Left ventricle myocardium inferior (tissue), 1 donor: ENCODE results near the gene MAPK8IP1. TPM values are rescaled to one million over a fixed set of nuclear protein-coding genes. Genes with fewer than 3 reads are reported as not detected.
A peak's percentile ranks its signal among the peaks of the same experiment; 100 is the strongest.

Source experiments
- DNase-seq: peaks from one replicate; pipeline ENCODE4 v3.0.0-alpha.2; 2020
- H3K27ac ChIP-seq: fragments of 200-600 bp; replicated peaks from 2 replicates; pipeline ENCODE4 v1.8.0; 2021
- H3K27me3 ChIP-seq: fragments of 200-600 bp; 2 replicates; pipeline ENCODE4 v1.8.0; 2021; ENCODE audit warnings: low read depth
- H3K36me3 ChIP-seq: fragments of 200-600 bp; 2 replicates; pipeline ENCODE4 v1.8.0; 2021
- H3K4me1 ChIP-seq: fragments of 200-600 bp; 2 replicates; pipeline ENCODE4 v1.8.0; 2021
- H3K4me3 ChIP-seq: fragments of 200-600 bp; 2 replicates; pipeline ENCODE4 v1.8.0; 2021; ENCODE audit warnings: mild to moderate bottlenecking, moderate library complexity
- H3K9me3 ChIP-seq: fragments of 200-600 bp; replicated peaks from 2 replicates; pipeline ENCODE4 v1.8.0; 2021
- intact Hi-C: fragments of 100-400 bp; cut with micrococcal nuclease; formaldehyde crosslinking; loops from one replicate; pipeline ENCODE4 v1.11.0; 2022
- total RNA-seq: library from RNA; stranded (reverse); fragmentation: NEBNext Ultra II Directional; extraction: Animal tissue kit (Norgen Biotek cat#: 25700); gene quantifications from one replicate; pipeline ENCODE4 v1.2.1, GENCODE V29; 2021
- TF ChIP-seq, protein P1 (sequence below): fragments of 200-600 bp; IDR thresholded peaks from 2 replicates; pipeline ENCODE4 v1.8.0; 2021; ENCODE audit warnings: antibody characterized with exemption, mild to moderate bottlenecking, borderline replicate concordance
- donor health status: DM: no; HTN: yes; CAD: no; lungs with severe emphysema.

The MAPK8IP1 gene
- total RNA-seq, 1 donor from 2014 or later = 4.6 TPM

DNA sequence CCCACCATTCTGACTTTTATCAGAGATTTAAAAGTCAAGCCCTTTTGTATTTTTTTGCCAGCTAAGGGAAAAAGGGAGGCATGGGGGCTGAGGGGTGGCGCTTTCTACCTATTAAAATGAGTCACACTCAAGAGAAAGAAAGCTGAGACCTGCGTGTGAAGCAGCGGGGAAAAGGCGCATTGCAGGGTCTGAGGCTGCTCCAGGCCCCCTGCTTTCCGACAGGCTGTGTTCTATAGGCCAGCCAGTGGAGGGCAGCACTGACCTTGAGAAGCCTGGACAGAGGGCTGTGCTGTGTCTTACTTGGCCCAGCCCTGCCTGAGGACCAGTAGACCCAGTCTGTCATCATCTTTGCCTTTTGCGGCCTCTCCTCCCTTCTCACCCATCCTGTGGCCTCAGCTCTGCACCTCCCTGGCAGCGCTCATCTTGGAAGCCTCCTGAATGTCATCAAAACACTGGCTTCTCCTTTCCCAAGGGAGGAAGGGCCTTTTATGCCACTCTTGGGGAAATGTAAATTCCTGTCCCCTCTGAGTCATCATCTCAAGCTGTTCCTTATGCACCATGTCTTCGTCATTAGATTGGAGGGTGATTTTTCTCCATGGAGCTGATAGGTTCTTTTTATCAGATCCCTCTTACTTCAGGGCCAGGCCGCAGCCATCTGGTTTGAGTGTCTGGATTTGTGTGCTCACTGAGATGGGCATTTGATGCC lies 12.6 kb upstream of the MAPK8IP1 start:
- DNase-seq = no peak
- H3K9me3 ChIP-seq = no peaks in the 10 kb centered on the region
- no peaks in the 10 kb centered on the region for H3K27me3 ChIP-seq
- H3K4me3 ChIP-seq = no peak overlapping the region
- peaks cover 16% of the 10 kb centered on the region for H3K4me1 ChIP-seq
- no peak overlapping the region for H3K27ac ChIP-seq
- H3K36me3 ChIP-seq = peaks cover 95% of the 10 kb centered on the region
- TF ChIP-seq, protein P1, sequence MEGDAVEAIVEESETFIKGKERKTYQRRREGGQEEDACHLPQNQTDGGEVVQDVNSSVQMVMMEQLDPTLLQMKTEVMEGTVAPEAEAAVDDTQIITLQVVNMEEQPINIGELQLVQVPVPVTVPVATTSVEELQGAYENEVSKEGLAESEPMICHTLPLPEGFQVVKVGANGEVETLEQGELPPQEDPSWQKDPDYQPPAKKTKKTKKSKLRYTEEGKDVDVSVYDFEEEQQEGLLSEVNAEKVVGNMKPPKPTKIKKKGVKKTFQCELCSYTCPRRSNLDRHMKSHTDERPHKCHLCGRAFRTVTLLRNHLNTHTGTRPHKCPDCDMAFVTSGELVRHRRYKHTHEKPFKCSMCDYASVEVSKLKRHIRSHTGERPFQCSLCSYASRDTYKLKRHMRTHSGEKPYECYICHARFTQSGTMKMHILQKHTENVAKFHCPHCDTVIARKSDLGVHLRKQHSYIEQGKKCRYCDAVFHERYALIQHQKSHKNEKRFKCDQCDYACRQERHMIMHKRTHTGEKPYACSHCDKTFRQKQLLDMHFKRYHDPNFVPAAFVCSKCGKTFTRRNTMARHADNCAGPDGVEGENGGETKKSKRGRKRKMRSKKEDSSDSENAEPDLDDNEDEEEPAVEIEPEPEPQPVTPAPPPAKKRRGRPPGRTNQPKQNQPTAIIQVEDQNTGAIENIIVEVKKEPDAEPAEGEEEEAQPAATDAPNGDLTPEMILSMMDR = peak; percentile 73
- intact Hi-C loops = no loop called here

DNA sequence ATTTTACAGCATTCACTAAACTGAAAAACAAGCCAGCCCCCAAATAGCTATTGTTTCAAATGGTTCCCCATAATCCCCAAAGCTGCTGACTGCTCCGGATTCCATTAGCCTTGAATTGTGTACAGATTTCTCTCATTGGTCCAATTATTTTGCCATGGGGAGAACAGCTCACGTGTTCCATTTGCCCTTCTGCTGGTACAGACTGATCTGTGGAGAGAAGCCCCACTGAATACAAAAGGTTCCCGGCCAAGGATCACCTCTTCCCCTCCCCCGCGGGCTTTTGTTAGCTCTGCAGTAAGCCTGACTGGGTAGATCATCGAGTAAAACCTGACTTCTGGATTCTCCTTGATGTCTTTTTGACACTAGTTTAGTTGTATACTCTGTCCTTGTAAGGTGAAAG lies 9.1 kb upstream of the MAPK8IP1 start:
- peak overlapping the region; percentile 55 for H3K27ac ChIP-seq
- TF ChIP-seq, protein P1 = no peak
- no peak overlapping the region for H3K4me3 ChIP-seq
- intact Hi-C loops = no loop called here
- H3K27me3 ChIP-seq = no peaks in the 10 kb centered on the region
- peaks cover 32% of the 10 kb centered on the region for H3K4me1 ChIP-seq
- DNase-seq = peak; percentile 38
- peaks cover 91% of the 10 kb centered on the region for H3K36me3 ChIP-seq
- no peaks in the 10 kb centered on the region for H3K9me3 ChIP-seq

DNA sequence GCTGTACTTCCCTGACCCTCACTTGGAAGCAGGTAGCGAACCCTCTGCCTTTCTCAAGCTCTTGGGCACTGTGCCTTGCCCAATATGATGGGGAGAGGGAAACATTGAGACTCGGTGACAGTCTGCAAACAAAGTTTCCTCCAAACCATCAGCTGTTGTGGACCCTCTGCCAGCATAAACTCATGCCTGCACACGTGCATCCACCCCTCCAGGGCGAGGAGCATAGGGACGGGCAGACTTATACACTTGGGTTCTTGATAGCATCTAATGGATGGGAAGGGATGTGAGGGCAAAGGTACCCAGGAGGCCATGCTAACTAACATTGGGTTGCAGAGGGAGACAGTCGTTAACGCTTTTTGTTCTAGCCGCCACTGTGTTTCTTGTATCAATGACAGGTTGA lies 8.2 kb upstream of the MAPK8IP1 start:
- Histone ChIP-seq H3K4me1 (peaks cover 36% of the 10 kb centered on the region), H3K27me3 (no peaks in the 10 kb centered on the region), H3K9me3 (no peaks in the 10 kb centered on the region), H3K36me3 (peaks cover 91% of the 10 kb centered on the region), H3K4me3 (no peak overlapping the region), H3K27ac (peak overlapping the region; percentile 55)
- TF ChIP-seq, protein P1 = no peak
- no peak for DNase-seq
- intact Hi-C loops = no loop called here

DNA sequence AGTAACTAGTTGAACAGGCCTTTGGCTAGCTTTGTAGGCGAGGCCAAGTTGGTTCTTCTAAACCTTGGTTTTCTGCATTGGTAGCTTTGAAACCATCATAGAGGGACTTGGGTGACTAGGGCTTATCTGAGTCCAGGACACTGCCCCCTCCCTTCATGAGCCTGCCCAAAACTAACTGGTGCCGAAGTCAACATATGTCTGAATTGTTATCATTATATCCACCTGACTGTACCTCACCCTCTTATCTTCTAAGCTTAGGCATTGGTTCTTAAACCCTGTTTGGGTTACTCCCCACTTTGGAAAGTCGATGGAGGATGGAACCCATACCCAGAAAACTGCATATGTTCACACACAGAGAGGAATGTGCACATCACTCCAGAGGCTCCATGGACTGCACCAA lies 7.6 kb upstream of the MAPK8IP1 start:
- intact Hi-C loops = no loop called here
- DNase-seq = no peak
- Histone ChIP-seq H3K27ac (no peak overlapping the region), H3K36me3 (peaks cover 92% of the 10 kb centered on the region), H3K27me3 (no peaks in the 10 kb centered on the region), H3K4me3 (no peak overlapping the region), H3K9me3 (no peaks in the 10 kb centered on the region), H3K4me1 (peaks cover 36% of the 10 kb centered on the region)
- TF ChIP-seq, protein P1 = no peak

DNA sequence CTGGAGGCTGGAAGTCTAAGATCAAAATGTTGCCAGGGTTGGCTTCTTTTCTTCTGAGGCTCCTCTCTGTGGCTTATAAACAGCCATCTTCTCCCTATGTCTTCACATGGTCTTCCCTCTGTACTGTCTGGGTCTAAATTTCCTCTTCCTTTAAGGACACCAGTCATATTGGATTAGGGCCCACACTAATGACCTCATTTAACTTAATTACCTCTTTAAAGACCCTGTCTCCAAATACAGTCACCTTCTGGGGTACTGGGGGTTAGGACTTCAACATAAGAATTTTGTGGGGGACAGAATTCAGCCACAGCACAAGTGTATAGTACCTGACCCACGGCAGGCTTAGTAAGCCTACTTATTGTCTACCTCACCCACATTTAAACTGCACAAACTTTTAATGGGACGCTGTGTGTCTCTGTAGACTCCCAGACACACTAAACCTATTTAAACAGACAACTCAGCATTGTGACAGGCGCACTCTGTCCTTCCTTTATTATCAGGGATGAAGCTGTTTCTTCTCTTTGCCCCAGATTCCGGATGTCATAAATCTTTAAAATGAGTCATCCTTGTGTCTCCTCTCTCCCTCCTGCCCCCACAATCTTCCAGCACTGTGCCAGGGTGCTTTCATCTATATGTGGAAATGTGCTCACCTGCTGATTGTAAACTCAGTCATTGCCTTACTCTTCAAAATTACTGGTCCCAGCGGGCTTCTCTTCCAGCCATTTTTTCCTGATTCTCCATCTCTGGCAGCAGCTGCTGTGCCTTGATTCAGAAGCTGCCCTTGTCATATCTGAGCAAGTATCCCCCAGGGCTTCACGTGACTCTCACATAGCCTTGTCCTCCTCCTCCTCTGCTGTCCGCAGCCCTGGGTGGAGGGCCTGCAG lies 5.4 kb upstream of the MAPK8IP1 start:
- H3K36me3 ChIP-seq = peaks cover 70% of the 10 kb centered on the region
- no peaks in the 10 kb centered on the region for H3K27me3 ChIP-seq
- no peak overlapping the region for H3K4me3 ChIP-seq
- H3K4me1 ChIP-seq = peaks cover 36% of the 10 kb centered on the region
- H3K27ac ChIP-seq = no peak overlapping the region
- intact Hi-C loops = no loop called here
- no peak for DNase-seq
- H3K9me3 ChIP-seq = no peaks in the 10 kb centered on the region
- TF ChIP-seq, protein P1 = no peak
